ENCODE measurements around the gene IL10.

IL10 gene

GRCh38 chr1:206735553-206736031, 36.7 kb downstream of the IL10 start:
- H3K27ac ChIP-seq, result no peak overlapping the region
- DNase-seq (ENCODE audit: low spot score), result no peak
- no peak for TF ChIP-seq CTCF (IDR thresholded peaks at IDR 0.05)

GRCh38 chr1:206734499-206735142, 37.7 kb downstream of the IL10 start:
- no peak overlapping the region for H3K4me3 ChIP-seq
- DNase-seq (ENCODE audit: low spot score), result no peak
- no peak overlapping the region for H3K27ac ChIP-seq
- TF ChIP-seq CTCF (IDR thresholded peaks at IDR 0.05), result peak; percentile 31

More at GRCh38 chr1:206735553-206736031, 36.7 kb downstream of the IL10 start:
- no peak overlapping the region for H3K4me3 ChIP-seq

GRCh38 chr1:206732992-206733391, 39.3 kb downstream of the IL10 start:
- DNase-seq (ENCODE audit: low spot score), result no peak
- Histone ChIP-seq H3K27ac (no peak overlapping the region), H3K4me3 (no peak overlapping the region)
- no peak for TF ChIP-seq CTCF (IDR thresholded peaks at IDR 0.05)

GRCh38 chr1:206732508-206732907, 39.8 kb downstream of the IL10 start:
- no peak overlapping the region for H3K4me3 ChIP-seq
- no peak for TF ChIP-seq CTCF (IDR thresholded peaks at IDR 0.05)
- DNase-seq (ENCODE audit: low spot score), result no peak
- no peak overlapping the region for H3K27ac ChIP-seq

- no peak overlapping the region for H3K27ac ChIP-seq
- H3K4me3 ChIP-seq, result no peak overlapping the region
- no peak for TF ChIP-seq CTCF (IDR thresholded peaks at IDR 0.05)
- DNase-seq (ENCODE audit: low spot score), result no peak
Observed at GRCh38 chr1:206729507-206729906, 42.8 kb downstream of the IL10 start.

- Histone ChIP-seq H3K27ac (no peak overlapping the region), H3K4me3 (no peak overlapping the region)
- DNase-seq (ENCODE audit: low spot score), result no peak
- TF ChIP-seq CTCF (IDR thresholded peaks at IDR 0.05), result no peak
Observed at GRCh38 chr1:206729050-206729449, 43.2 kb downstream of the IL10 start.

- Histone ChIP-seq H3K4me3 (no peak overlapping the region), H3K27ac (no peak overlapping the region)
- DNase-seq (ENCODE audit: low spot score), result no peak
- no peak for TF ChIP-seq CTCF (IDR thresholded peaks at IDR 0.05)
Observed at GRCh38 chr1:206728697-206728987, 43.7 kb downstream of the IL10 start.
